Neural cell (in vitro differentiated cells): ENCODE data around the gene TEX14. TPM values are rescaled to one million over a fixed set of nuclear protein-coding genes. Genes with fewer than 3 reads are reported as not detected.

Experiments
- H2AFZ ChIP-seq: fragments of 200-600, 300-800 bp; sonication (generic), shearing (Covaris generic); 2 replicates; pipeline ENCODE4 v1.6.0; 2014; ENCODE audit warnings: low read depth, mild to moderate bottlenecking, antibody characterized with exemption, low read length, moderate library complexity
- H3F3A ChIP-seq: fragments of 200-600 bp; shearing (Covaris generic); 2 replicates; pipeline ENCODE4 v1.6.1; 2016; ENCODE audit warnings: mild to moderate bottlenecking, moderate library complexity, mixed read lengths, antibody characterized with exemption, low read length; ENCODE audit not compliant: insufficient read depth, poor library complexity, severe bottlenecking
- H3K27ac ChIP-seq: fragments of 200-600, 300-800 bp; sonication (generic), shearing (Covaris generic); 2 replicates; pipeline ENCODE4 v1.5.1; 2014; ENCODE audit warnings: mild to moderate bottlenecking, low read length, moderate library complexity
- H3K27me3 ChIP-seq: fragments of 300-800, 200-600 bp; sonication (generic), shearing (Covaris generic); 2 replicates; pipeline ENCODE4 v1.6.0; 2014; ENCODE audit warnings: mild to moderate bottlenecking, low read depth, low read length, moderate library complexity; ENCODE audit not compliant: insufficient read depth
- H3K36me3 ChIP-seq: fragments of 300-800, 200-600 bp; sonication (generic), shearing (Covaris generic); 2 replicates; pipeline ENCODE4 v1.5.1; 2014; ENCODE audit warnings: mild to moderate bottlenecking, antibody characterized with exemption, low read length, moderate library complexity; ENCODE audit not compliant: insufficient read depth
- H3K4me2 ChIP-seq: fragments of 300-800, 200-600 bp; sonication (generic), shearing (Covaris generic); 2 replicates; pipeline ENCODE4 v1.6.0; 2014; ENCODE audit warnings: mild to moderate bottlenecking, low read length
- H3K4me3 ChIP-seq: fragments of 300-800, 200-600 bp; sonication (generic), shearing (Covaris generic); 2 replicates; pipeline ENCODE4 v1.5.1; 2014; ENCODE audit warnings: mild to moderate bottlenecking, low read length, moderate library complexity
- H3K79me2 ChIP-seq: fragments of 200-600 bp; shearing (Covaris generic); replicated peaks from 2 replicates; pipeline ENCODE4 v1.6.0; 2014; ENCODE audit warnings: mild to moderate bottlenecking, low read length, moderate library complexity; ENCODE audit not compliant: insufficient read depth
- H3K9ac ChIP-seq: fragments of 300-800, 200-600 bp; sonication (generic), shearing (Covaris generic); 2 replicates; pipeline ENCODE4 v1.6.1; 2016; ENCODE audit warnings: mild to moderate bottlenecking, low read length, mixed read lengths
- H3K9me2 ChIP-seq: fragments of 200-600 bp; shearing (Covaris generic); 2 replicates; pipeline ENCODE4 v1.6.1; 2016; ENCODE audit warnings: mild to moderate bottlenecking, low read length, mixed read lengths; ENCODE audit not compliant: insufficient read depth
- H3K9me3 ChIP-seq: fragments of 200-600, 300-800 bp; sonication (generic), shearing (Covaris generic); 2 replicates; pipeline ENCODE4 v1.6.1; 2016; ENCODE audit warnings: mild to moderate bottlenecking, mixed run types, low read length, moderate library complexity, mixed read lengths
- H4K20me1 ChIP-seq: fragments of 200-600 bp; shearing (Covaris generic); 2 replicates; pipeline ENCODE4 v1.6.1; 2016; ENCODE audit warnings: mild to moderate bottlenecking, mixed run types; ENCODE audit not compliant: insufficient read depth
- EP300 ChIP-seq: fragments of 450-650 bp; conservative IDR thresholded peaks from 2 replicates; pipeline ENCODE4 v1.6.1; 2014; ENCODE audit warnings: antibody characterized with exemption, mild to moderate bottlenecking, moderate library complexity; ENCODE audit not compliant: poor library complexity, severe bottlenecking
- EZH2 ChIP-seq: fragments of 200-600, 300-800 bp; shearing (Covaris generic), sonication (generic); IDR thresholded peaks from 2 replicates; pipeline ENCODE4 v1.6.1; 2014; ENCODE audit warnings: antibody characterized with exemption, low read length, borderline replicate concordance, mild to moderate bottlenecking; ENCODE audit not compliant: insufficient read depth, poor library complexity, severe bottlenecking
- MXI1 ChIP-seq: fragments of 450-650 bp; conservative IDR thresholded peaks from 2 replicates; pipeline ENCODE4 v1.6.1; 2014; ENCODE audit warnings: antibody characterized with exemption, mild to moderate bottlenecking; ENCODE audit not compliant: poor library complexity, severe bottlenecking
- POLR2AphosphoS5 ChIP-seq: IDR thresholded peaks from 2 replicates; pipeline ENCODE4 v1.6.1; 2012
- RAD21 ChIP-seq: fragments of 450-650 bp; conservative IDR thresholded peaks from 2 replicates; pipeline ENCODE4 v1.6.1; 2014; ENCODE audit warnings: antibody characterized with exemption, mild to moderate bottlenecking, moderate library complexity
- SMC3 ChIP-seq: fragments of 450-650 bp; conservative IDR thresholded peaks from 2 replicates; pipeline ENCODE4 v1.6.1; 2014; ENCODE audit warnings: antibody characterized with exemption, mild to moderate bottlenecking, moderate library complexity; ENCODE audit not compliant: poor library complexity
- TAF1 ChIP-seq: IDR thresholded peaks from 2 replicates; pipeline ENCODE4 v1.6.1; 2012; ENCODE audit warnings: low read depth
- polyA plus RNA-seq: library from polyadenylated mRNA; depleted of rRNA; stranded (reverse); fragments of >200 nt; gene quantifications from 2 replicates; pipeline ENCODE4 v1.2.3, GENCODE V29; 2014
- TF ChIP-seq, protein P1 (sequence below): IDR thresholded peaks from 2 replicates; pipeline ENCODE4 v1.6.1; 2012; ENCODE audit warnings: borderline replicate concordance
- TF ChIP-seq, protein P2 (sequence below): fragments of 450-650 bp; IDR thresholded peaks from 2 replicates; pipeline ENCODE4 v1.5.1; 2014; ENCODE audit warnings: antibody characterized with exemption, mild to moderate bottlenecking, moderate library complexity; ENCODE audit not compliant: poor library complexity, severe bottlenecking

TEX14 gene
- polyA plus RNA-seq, 1 donor from 2014 or later = 1.4 TPM

- H3F3A ChIP-seq = no peaks in the 10 kb centered on the region
- H3K27ac ChIP-seq = no peak overlapping the region
- H3K36me3 ChIP-seq = no peaks in the 10 kb centered on the region
- TF ChIP-seq POLR2AphosphoS5 = no peak
- no peak for TF ChIP-seq SMC3
- no peak for TF ChIP-seq MXI1
- TF ChIP-seq RAD21 = no peak
- TF ChIP-seq TAF1 = no peak
- TF ChIP-seq, protein P1, sequence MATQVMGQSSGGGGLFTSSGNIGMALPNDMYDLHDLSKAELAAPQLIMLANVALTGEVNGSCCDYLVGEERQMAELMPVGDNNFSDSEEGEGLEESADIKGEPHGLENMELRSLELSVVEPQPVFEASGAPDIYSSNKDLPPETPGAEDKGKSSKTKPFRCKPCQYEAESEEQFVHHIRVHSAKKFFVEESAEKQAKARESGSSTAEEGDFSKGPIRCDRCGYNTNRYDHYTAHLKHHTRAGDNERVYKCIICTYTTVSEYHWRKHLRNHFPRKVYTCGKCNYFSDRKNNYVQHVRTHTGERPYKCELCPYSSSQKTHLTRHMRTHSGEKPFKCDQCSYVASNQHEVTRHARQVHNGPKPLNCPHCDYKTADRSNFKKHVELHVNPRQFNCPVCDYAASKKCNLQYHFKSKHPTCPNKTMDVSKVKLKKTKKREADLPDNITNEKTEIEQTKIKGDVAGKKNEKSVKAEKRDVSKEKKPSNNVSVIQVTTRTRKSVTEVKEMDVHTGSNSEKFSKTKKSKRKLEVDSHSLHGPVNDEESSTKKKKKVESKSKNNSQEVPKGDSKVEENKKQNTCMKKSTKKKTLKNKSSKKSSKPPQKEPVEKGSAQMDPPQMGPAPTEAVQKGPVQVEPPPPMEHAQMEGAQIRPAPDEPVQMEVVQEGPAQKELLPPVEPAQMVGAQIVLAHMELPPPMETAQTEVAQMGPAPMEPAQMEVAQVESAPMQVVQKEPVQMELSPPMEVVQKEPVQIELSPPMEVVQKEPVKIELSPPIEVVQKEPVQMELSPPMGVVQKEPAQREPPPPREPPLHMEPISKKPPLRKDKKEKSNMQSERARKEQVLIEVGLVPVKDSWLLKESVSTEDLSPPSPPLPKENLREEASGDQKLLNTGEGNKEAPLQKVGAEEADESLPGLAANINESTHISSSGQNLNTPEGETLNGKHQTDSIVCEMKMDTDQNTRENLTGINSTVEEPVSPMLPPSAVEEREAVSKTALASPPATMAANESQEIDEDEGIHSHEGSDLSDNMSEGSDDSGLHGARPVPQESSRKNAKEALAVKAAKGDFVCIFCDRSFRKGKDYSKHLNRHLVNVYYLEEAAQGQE = no peak
- TF ChIP-seq EP300 = no peak
- TF ChIP-seq EZH2 = no peak
- TF ChIP-seq, protein P2, sequence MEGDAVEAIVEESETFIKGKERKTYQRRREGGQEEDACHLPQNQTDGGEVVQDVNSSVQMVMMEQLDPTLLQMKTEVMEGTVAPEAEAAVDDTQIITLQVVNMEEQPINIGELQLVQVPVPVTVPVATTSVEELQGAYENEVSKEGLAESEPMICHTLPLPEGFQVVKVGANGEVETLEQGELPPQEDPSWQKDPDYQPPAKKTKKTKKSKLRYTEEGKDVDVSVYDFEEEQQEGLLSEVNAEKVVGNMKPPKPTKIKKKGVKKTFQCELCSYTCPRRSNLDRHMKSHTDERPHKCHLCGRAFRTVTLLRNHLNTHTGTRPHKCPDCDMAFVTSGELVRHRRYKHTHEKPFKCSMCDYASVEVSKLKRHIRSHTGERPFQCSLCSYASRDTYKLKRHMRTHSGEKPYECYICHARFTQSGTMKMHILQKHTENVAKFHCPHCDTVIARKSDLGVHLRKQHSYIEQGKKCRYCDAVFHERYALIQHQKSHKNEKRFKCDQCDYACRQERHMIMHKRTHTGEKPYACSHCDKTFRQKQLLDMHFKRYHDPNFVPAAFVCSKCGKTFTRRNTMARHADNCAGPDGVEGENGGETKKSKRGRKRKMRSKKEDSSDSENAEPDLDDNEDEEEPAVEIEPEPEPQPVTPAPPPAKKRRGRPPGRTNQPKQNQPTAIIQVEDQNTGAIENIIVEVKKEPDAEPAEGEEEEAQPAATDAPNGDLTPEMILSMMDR = no peak
- no peak overlapping the region for H2AFZ ChIP-seq
- no peak overlapping the region for H3K9ac ChIP-seq
- H3K79me2 ChIP-seq = no peaks in the 10 kb centered on the region
- H3K4me3 ChIP-seq = no peak overlapping the region
- H4K20me1 ChIP-seq = no peaks in the 10 kb centered on the region
- H3K9me2 ChIP-seq = no peaks in the 10 kb centered on the region
- peaks cover 16% of the 10 kb centered on the region for H3K27me3 ChIP-seq
- H3K9me3 ChIP-seq = no peaks in the 10 kb centered on the region
- no peak overlapping the region for H3K4me2 ChIP-seq
Measured at GRCh38 chr17:58534331-58534730, 157.5 kb downstream of the TEX14 start.

GRCh38 chr17:58533616-58534188 lies 158.1 kb downstream of the TEX14 start:
- Histone ChIP-seq H3K9me3 (no peaks in the 10 kb centered on the region), H2AFZ (no peak overlapping the region), H4K20me1 (no peaks in the 10 kb centered on the region), H3K79me2 (no peaks in the 10 kb centered on the region), H3K4me2 (no peak overlapping the region), H3K4me3 (no peak overlapping the region), H3F3A (no peaks in the 10 kb centered on the region), H3K27ac (no peak overlapping the region), H3K9me2 (no peaks in the 10 kb centered on the region), H3K9ac (no peak overlapping the region), H3K27me3 (peaks cover 16% of the 10 kb centered on the region), H3K36me3 (no peaks in the 10 kb centered on the region)
- TF ChIP-seq EZH2 (no peak), RAD21 (no peak), EP300 (no peak), TAF1 (no peak), POLR2AphosphoS5 (no peak), MXI1 (no peak), SMC3 (no peak)
- TF ChIP-seq, protein P1 = no peak
- TF ChIP-seq, protein P2 = no peak
